GM12878 (cell line): ENCODE results near the gene THAP3.

Source experiments
- BACH1 ChIP-seq: fragments of 450-650 bp; IDR thresholded peaks from 2 replicates; pipeline ENCODE4 v1.6.1; 2017; ENCODE audit warnings: mild to moderate bottlenecking, borderline replicate concordance
- CBFB ChIP-seq: IDR thresholded peaks from 2 replicates; pipeline ENCODE4 v1.6.1; 2016; ENCODE audit warnings: antibody characterized with exemption, low read depth
- CEBPB ChIP-seq, 2 experiments: fragments of 150-350 bp in 1 of 2; IDR thresholded peaks; 2 replicates each; pipeline ENCODE4 v1.6.1; 2012 to 2014; ENCODE audit warnings: low read depth in 2 of 2, low read length in 2 of 2, borderline replicate concordance in 1 of 2, inconsistent platforms in 1 of 2
- CTCF ChIP-seq, 3 experiments: IDR thresholded peaks in 2 of 3; conservative IDR thresholded peaks in 1 of 3; 2 replicates each; pipeline ENCODE4 v1.5.1; 2011; ENCODE audit warnings: low read depth in 3 of 3, low read length in 3 of 3, mild to moderate bottlenecking in 3 of 3, control low read depth in 2 of 3, moderate library complexity in 2 of 3, inconsistent platforms in 1 of 3, mixed read lengths in 1 of 3; ENCODE audit not compliant: control insufficient read depth in 2 of 3, insufficient read depth in 1 of 3; ENCODE audit errors: extremely low read depth in 1 of 3
- E2F8 ChIP-seq: fragments of 450-650 bp; IDR thresholded peaks from 2 replicates; pipeline ENCODE4 v1.6.1; 2018; ENCODE audit warnings: mild to moderate bottlenecking, low read depth, moderate library complexity; ENCODE audit not compliant: partially characterized antibody
- IRF4 ChIP-seq: IDR thresholded peaks from 2 replicates; pipeline ENCODE4 v1.6.1; 2011; ENCODE audit warnings: low read depth, low read length
- MAX ChIP-seq: IDR thresholded peaks from 2 replicates; pipeline ENCODE4 v1.6.1; 2012; ENCODE audit warnings: low read depth, low read length, improper control_type of control experiment
- MTA3 ChIP-seq: IDR thresholded peaks from 2 replicates; pipeline ENCODE4 v1.6.1; 2012; ENCODE audit warnings: low read length, inconsistent platforms, borderline replicate concordance
- MXI1 ChIP-seq: fragments of 150-350 bp; IDR thresholded peaks from 2 replicates; pipeline ENCODE4 v1.6.1; 2011; ENCODE audit warnings: low read depth, mild to moderate bottlenecking, inconsistent platforms, low read length, improper control_type of control experiment
- POLR2AphosphoS5 ChIP-seq: IDR thresholded peaks from 2 replicates; pipeline ENCODE4 v1.6.1; 2011; ENCODE audit warnings: mild to moderate bottlenecking, low read length, inconsistent platforms
- TAF1 ChIP-seq: IDR thresholded peaks from 2 replicates; pipeline ENCODE4 v1.6.1; 2011; ENCODE audit warnings: mild to moderate bottlenecking, low read depth, low read length, borderline replicate concordance
- ZNF274 ChIP-seq: IDR thresholded peaks from one replicate; pipeline ENCODE4 v1.8.0; 2011; ENCODE audit not compliant: insufficient read length, insufficient read depth

- TF ChIP-seq CTCF (IDR thresholded peaks at IDR 0.05 in 2 of 3, conservative IDR thresholded peaks at IDR 0.05 in 1 of 3; ENCODE audit: control insufficient read depth in 2 of 3, extremely low read depth in 1 of 3, insufficient read depth in 1 of 3, low read depth in 3 of 3, low read length in 3 of 3) (no peak), POLR2AphosphoS5 (no peak), TAF1 (no peak), CBFB (no peak), MAX (no peak), BACH1 (no peak), IRF4 (no peak), MXI1 (no peak), E2F8 (no peak), CEBPB (IDR thresholded peaks at IDR 0.05; ENCODE audit: borderline replicate concordance in 1 of 2, low read depth in 2 of 2, low read length in 2 of 2) (no peak), MTA3 (no peak), ZNF274 (no peak)
Observed at GRCh38 chr1:6628971-6629479, 4.4 kb downstream of the THAP3 start.
